RWPE2 (cell line): ENCODE data around the gene ST6GALNAC5.

ENCODE experiments used
- ATAC-seq: fragments of 200-7000 bp; cut with Tn5 transposase; 3 replicates; pipeline ENCODE4 v1.9.1; 2021; ENCODE audit warnings: low read depth
- DNase-seq: peaks from one replicate; pipeline ENCODE4 v3.0.0-alpha.2; 2020; ENCODE audit warnings: low spot score
- H3K27ac ChIP-seq: fragments of 450-650 bp; 2 replicates; pipeline ENCODE4 v1.5.1; 2017; ENCODE audit warnings: mild to moderate bottlenecking; ENCODE audit not compliant: poor library complexity, severe bottlenecking
- H3K27me3 ChIP-seq: fragments of 250-450 bp; sonication (Bioruptor Pico); 2 replicates; pipeline ENCODE4 v1.5.1; 2021; ENCODE audit warnings: mild to moderate bottlenecking, moderate library complexity; ENCODE audit not compliant: insufficient read depth, poor library complexity, severe bottlenecking
- H3K36me3 ChIP-seq: fragments of 250-450 bp; sonication (Bioruptor Pico); 2 replicates; pipeline ENCODE4 v1.5.1; 2020; ENCODE audit warnings: low read depth, mild to moderate bottlenecking, moderate library complexity
- H3K4me1 ChIP-seq: fragments of 250-450 bp; sonication (Bioruptor Pico); 2 replicates; pipeline ENCODE4 v1.5.1; 2021; ENCODE audit warnings: mild to moderate bottlenecking, moderate library complexity; ENCODE audit not compliant: insufficient read depth, poor library complexity, severe bottlenecking
- H3K4me3 ChIP-seq: fragments of 250-450 bp; sonication (Bioruptor Pico); 2 replicates; pipeline ENCODE4 v1.5.1; 2021; ENCODE audit warnings: mild to moderate bottlenecking, moderate library complexity; ENCODE audit not compliant: severe bottlenecking
- H3K9me3 ChIP-seq: fragments of 250-450 bp; sonication (Bioruptor Pico); 2 replicates; pipeline ENCODE4 v1.5.1; 2021; ENCODE audit warnings: mild to moderate bottlenecking, moderate library complexity; ENCODE audit not compliant: severe bottlenecking
- CTCF ChIP-seq: fragments of 450-650 bp; IDR thresholded peaks from one replicate; pipeline ENCODE4 v1.5.1; 2017; ENCODE audit warnings: mild to moderate bottlenecking, moderate library complexity; ENCODE audit not compliant: poor library complexity, severe bottlenecking

The ST6GALNAC5 gene

GRCh38 chr1:76939050-76939816, 72.0 kb downstream of the ST6GALNAC5 start:
- Histone ChIP-seq H3K27ac (no peak overlapping the region), H3K4me1 (no peaks in the 10 kb centered on the region), H3K36me3 (no peaks in the 10 kb centered on the region), H3K4me3 (no peak overlapping the region), H3K27me3 (no peaks in the 10 kb centered on the region), H3K9me3 (no peaks in the 10 kb centered on the region)
- TF ChIP-seq CTCF = no peak
- ATAC-seq (no peak), DNase-seq (no peak)

- Histone ChIP-seq H3K27me3 (no peaks in the 10 kb centered on the region), H3K27ac (no peak overlapping the region), H3K36me3 (no peaks in the 10 kb centered on the region), H3K4me1 (no peaks in the 10 kb centered on the region), H3K9me3 (no peaks in the 10 kb centered on the region), H3K4me3 (no peak overlapping the region)
- ATAC-seq (no peak), DNase-seq (no peak)
- TF ChIP-seq CTCF = no peak
Observed at GRCh38 chr1:76939817-76940216, 72.5 kb downstream of the ST6GALNAC5 start.

GRCh38 chr1:76940571-76941335, 73.5 kb downstream of the ST6GALNAC5 start:
- no peak overlapping the region for H3K27ac ChIP-seq
- no peaks in the 10 kb centered on the region for H3K9me3 ChIP-seq
- H3K4me3 ChIP-seq = no peak overlapping the region
- no peaks in the 10 kb centered on the region for H3K27me3 ChIP-seq
- no peak for TF ChIP-seq CTCF
- no peaks in the 10 kb centered on the region for H3K4me1 ChIP-seq
- H3K36me3 ChIP-seq = no peaks in the 10 kb centered on the region
- ATAC-seq = no peak
- DNase-seq = no peak

- TF ChIP-seq CTCF = no peak
- Histone ChIP-seq H3K4me3 (no peak overlapping the region), H3K36me3 (no peaks in the 10 kb centered on the region), H3K4me1 (no peaks in the 10 kb centered on the region), H3K9me3 (no peaks in the 10 kb centered on the region), H3K27me3 (no peaks in the 10 kb centered on the region), H3K27ac (no peak overlapping the region)
- ATAC-seq (no peak), DNase-seq (no peak)
Observed at GRCh38 chr1:76942549-76942948, 75.3 kb downstream of the ST6GALNAC5 start.

GRCh38 chr1:76944942-76945341, 77.7 kb downstream of the ST6GALNAC5 start:
- Histone ChIP-seq H3K4me1 (no peaks in the 10 kb centered on the region), H3K36me3 (no peaks in the 10 kb centered on the region), H3K9me3 (no peaks in the 10 kb centered on the region), H3K27me3 (no peaks in the 10 kb centered on the region), H3K27ac (no peak overlapping the region), H3K4me3 (no peak overlapping the region)
- no peak for ATAC-seq
- no peak for DNase-seq
- TF ChIP-seq CTCF = no peak
